Jurkat, Clone E6-1 (cell line): ENCODE results near the gene LRP1B.

Source experiments
- DNase-seq: peaks from one replicate; pipeline ENCODE4 v3.0.0-alpha.2; 2011; ENCODE audit warnings: low read depth, low spot score
- H3K4me3 ChIP-seq: 2 replicates; pipeline ENCODE4 v1.5.1; 2011; ENCODE audit warnings: mild to moderate bottlenecking, low read length, control low read depth, moderate library complexity

LRP1B gene

DNA sequence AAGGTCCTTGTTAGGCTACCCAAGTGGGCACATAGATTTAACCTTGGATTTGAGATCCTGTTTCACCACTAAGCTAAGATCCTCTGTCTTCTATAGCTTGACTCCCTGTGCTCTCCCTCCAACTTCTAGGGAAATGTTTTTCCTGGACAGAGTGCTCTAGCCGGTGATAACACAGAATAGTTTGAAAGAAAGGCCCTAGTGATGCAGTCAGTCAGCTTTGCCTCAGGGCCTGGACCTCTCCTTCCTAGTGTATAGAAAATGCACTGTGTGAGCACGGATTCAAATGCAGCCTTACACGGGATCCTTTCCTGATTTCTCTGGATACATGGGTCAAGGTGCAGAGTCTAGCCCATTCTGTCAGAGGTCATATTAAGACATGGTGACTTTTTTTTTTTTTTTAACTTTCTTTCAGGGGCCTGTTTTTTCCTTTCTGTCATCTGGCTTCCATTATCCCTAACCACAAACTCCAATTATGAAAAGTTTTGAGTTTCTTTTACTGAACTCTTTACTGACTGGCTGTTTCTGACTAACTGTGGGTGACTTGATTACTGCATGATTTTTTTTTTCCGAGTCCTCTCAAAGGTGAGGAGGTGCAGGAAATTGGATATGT is 122.6 kb downstream of the LRP1B start:
- DNase-seq, result no peak
- no peak overlapping the region for H3K4me3 ChIP-seq

DNA sequence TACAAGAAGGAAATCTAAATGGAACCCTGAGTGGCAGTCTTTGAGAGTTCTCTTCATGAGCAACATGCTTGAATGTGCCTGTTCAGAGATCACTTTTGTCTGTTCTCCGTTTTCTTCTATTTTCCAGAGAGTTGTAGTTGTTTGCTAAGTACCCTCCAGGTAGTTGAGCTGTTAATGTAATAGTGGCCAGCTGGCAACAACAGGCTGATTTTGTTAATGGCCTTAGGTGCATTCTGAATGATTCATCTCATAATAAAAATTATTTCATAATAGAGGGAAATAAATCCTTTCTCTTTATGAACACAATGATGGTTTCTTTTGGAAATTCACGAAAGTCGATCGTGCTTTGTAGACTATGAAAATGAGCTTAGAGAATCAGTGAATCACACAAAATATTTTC is 136.8 kb downstream of the LRP1B start:
- no peak for DNase-seq
- H3K4me3 ChIP-seq, result no peak overlapping the region

DNA sequence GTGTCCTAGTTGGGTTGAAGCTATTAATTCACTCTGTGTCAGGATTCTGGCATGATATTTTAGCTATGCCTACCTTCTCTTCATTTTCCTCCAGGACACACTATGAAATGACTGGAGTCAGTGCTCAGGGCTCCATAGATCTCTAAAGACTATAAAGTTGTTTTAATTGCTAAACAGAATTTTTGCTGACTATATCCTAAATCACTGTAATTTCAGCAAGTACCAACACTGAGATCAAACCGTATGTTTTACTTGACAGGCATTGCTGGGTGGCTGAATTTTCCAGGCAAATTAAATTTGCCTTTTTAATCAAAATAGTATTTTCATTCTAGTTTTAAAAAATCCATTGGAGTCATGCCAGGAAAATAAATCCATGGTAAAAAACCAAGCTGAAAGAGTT is 138.1 kb downstream of the LRP1B start:
- no peak for DNase-seq
- no peak overlapping the region for H3K4me3 ChIP-seq

DNA sequence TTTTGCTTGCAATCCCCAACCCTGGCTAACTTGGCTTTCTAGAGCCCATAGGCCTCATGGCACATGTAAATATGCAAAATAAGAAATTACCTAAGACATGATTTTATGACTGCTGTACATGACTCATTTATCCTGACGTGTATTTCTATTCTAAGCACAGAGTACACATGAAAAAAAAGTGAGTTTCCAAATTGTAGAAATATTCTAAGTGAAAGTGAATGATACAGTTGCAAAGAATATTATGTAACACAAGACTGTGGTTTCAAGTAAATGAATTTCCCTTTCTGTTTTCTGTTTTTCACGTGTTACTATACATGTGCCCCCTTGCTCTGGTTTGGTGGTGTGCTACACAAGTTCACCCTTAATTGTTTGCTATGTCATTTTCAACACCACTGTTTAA is 162.4 kb downstream of the LRP1B start:
- no peak overlapping the region for H3K4me3 ChIP-seq
- no peak for DNase-seq

DNA sequence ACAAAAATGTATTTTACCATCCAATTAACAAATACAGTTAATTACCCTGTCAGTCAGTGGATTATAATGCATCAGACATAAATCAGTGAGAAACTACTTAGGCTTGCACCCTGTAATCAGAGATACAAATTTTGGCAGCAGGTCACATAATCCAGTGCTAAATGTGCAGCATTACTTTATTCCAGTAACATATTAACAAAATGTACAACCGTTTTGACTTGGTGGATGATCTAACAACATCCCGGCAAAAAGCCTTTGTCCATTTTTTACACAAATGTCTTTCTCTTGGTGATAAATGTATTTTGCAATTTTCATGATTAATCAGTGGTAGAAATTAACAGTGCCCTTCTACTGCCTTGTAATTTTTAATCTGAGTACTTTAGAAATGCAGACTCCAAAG is 162.8 kb downstream of the LRP1B start:
- no peak for DNase-seq
- no peak overlapping the region for H3K4me3 ChIP-seq

DNA sequence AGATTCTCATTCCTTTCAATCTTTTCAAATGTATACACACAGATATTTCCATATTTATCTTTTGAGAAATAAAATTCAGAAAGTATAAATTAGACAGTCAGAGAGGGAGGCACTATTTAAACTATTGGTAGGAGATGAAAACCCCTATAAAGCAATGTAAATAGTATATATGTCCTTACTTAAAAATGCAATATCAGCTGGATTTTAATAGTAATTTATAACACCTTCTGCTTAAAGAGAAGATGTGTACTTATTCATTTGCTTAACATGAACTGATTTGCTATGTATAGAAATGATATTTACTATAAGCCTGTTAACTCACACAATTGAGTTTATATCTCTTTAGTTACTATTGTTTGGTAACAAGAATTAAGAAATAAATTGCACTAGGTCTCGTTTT is 163.3 kb downstream of the LRP1B start:
- DNase-seq, result no peak
- H3K4me3 ChIP-seq, result no peak overlapping the region

DNA sequence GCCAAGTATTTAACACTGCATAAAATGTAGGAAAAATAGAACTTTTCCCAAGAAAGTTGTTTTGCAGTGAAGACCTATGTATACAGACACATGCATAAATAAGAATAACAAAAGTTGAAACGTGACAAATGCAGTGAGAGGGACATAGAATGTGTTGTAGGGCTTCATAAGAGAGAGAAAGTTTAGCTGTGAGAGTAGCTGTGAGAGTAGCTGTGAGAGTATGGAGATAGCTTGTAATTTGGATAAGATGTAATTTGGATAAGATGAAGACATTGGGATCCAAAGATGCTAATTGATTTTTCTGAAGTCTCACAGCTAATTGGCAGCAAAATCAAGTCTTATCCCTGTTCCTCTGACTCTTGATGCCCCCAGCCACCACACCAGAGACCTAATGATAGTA is 170.9 kb downstream of the LRP1B start:
- no peak overlapping the region for H3K4me3 ChIP-seq
- no peak for DNase-seq

DNA sequence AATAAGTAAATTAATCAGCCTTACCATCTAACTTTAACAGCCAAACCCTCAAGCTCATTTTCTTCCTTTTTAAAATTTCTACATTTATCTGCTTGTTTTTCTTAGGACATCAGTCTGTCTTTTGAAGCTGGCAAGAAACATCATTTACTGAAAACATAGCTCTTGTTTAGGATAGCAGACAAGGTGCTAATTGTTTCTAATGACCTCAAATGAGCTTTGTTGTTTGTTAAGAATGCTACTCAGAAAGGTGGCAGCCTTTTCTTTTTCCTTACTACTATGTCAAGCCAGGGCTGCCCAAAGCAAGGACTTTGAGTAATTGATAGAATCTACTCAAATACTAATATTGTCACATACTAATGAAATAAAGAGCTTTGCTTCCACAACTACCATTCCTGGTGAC is 171.8 kb downstream of the LRP1B start:
- DNase-seq, result no peak
- H3K4me3 ChIP-seq, result no peak overlapping the region

DNA sequence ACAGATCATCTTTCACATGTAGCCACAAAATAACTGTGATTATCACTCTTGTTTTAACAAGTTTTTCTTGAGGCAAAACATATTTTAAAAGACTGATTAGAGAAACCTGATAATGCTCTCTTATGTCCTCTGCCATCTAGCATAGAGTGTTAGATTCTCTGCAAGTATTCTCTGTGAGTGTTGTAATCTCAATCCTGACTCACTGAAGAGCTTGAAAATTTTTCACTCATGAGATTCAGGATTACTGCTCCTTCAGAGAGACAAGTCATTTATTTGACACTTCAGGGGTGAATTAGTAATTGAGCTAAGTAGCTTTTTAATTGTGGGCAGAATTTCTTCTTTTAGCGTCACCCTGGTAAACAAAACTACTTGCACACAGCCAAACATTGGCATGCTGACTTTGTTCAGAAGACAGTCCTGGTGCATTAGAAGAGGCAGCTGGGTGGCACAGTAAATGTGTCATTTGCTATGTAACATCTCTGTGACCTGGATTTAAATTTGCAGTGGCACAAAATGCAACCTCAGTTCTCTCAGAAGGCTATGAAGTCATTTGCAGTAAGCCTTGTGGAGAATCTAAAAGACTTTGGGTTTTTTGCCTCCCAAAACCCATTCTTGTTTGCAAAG is 172.9 kb downstream of the LRP1B start:
- H3K4me3 ChIP-seq, result no peak overlapping the region
- no peak for DNase-seq

DNA sequence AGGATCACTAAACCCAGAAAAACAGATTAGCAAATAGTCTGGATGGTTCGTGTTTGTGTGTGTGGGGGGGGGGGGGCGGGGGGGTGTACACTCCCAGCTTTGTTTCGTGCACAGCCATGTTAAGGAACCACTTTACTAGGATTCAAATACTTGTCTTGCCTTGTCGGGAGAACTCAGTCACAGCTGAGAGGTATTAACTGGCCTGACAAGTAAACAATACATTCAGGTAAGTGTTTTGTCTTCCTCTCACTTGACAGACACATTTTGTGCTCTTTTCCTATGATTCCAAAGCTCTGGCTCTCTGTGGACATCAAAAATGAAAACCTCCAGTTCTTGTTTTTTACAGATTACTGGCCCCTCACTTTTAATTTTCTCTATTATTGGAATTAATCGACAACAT is 173.5 kb downstream of the LRP1B start:
- DNase-seq, result no peak
- H3K4me3 ChIP-seq, result no peak overlapping the region

DNA sequence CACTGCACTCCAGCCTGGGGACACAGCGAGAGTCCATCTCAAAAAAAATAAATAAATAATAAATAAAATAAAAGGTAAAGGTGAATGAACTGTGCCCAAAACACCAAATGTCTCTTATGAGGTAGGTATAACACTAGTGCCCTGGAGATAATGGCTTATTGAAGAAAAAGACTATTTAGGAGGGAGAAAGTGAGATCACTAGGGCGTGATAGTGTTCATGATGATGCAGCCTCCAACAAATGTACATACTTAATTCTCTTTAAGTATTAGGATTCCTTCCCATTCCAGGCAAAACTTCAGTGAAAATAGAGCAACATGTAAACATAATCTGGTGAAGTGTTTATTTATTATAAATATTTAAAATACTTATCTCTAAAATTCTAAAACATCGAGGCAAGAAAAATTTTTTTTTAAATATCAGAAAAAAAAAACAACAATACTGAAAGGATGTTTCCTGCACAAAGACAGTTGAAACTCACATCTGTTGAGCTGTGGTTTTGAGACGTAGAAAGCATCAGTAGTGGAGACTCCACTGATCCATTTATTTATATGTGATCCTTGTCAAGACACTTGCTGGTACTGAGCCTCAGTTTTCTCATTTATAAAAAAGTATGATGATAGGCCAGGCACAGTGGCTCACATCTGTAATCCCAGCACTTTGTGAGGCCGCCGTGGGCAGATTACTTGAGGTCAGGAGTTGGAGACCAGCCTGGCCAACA is 183.3 kb downstream of the LRP1B start:
- no peak overlapping the region for H3K4me3 ChIP-seq
- DNase-seq, result no peak

DNA sequence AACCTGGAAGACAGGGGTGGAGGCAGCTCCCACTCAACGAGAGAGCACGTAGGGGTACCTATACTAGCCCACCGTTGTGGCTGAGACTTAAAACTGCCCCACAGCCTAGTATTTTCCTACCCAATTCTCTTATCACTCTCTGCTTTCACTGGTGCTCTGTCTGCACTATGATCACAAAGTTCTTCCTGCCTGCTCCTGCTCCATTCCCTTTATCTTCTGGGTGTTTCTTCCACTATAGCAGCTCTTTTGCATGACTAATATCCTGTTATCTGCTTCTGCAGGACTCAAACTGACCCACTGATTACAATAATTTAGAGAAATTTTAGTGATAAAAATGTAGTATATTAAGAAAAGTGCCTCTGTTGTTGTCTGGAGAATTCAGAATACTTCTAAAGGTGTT is 184.8 kb downstream of the LRP1B start:
- DNase-seq, result no peak
- no peak overlapping the region for H3K4me3 ChIP-seq

DNA sequence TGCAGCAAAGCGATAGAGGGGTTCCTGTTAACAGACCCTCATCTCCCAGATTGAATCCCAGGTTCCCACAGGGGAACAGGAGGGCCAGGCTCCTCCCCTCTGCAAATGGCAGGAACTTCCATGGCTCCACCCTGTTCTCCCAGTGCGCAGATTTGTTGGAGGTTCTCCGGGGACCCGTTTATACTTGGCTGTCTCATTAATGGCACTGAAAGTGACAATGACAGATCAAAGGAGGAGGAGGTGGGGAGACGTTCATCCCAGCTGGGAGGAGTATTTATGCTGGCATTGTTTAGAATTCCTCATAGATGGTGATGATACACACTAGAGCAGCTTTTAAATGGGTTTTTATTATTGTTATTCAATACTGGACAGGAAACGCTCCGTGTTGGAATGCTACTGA is 186.9 kb downstream of the LRP1B start:
- no peak for DNase-seq
- no peak overlapping the region for H3K4me3 ChIP-seq

DNA sequence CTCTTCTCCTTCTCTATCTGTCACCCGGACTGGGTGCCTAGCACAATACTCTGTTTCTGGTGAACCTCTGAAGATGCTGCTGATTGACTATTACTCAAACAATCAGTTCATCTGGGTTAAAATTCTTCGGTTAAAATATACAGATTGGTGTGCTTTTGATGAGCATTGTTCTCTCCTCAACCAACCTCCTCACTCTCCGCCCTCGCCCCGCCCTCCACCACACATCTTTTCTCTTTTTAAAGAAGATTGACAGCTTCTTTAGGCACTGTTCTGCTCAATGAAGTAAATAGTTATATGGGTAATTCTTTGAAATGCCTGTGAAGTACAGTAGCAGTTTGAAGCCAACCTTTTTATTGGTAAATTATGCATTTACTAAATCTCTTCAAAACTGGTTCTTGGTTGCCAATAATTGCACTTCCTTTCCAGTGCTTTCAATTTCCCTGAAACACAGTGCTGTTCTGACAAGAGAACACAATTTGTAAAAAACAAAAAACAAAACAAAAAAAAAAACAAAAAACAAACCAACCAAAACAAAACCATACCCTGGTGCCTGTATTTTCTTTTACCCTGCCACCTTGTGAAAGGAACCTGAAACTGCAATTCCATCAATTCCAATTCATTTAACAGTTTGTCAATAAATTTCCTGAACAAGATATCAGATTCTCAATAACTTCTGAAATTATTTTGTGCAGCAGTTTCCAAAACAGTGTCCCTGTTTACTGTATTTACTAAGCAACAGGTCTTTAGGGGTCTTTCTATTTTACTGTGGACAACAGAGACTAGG is 188.6 kb downstream of the LRP1B start:
- no peak overlapping the region for H3K4me3 ChIP-seq
- no peak for DNase-seq

DNA sequence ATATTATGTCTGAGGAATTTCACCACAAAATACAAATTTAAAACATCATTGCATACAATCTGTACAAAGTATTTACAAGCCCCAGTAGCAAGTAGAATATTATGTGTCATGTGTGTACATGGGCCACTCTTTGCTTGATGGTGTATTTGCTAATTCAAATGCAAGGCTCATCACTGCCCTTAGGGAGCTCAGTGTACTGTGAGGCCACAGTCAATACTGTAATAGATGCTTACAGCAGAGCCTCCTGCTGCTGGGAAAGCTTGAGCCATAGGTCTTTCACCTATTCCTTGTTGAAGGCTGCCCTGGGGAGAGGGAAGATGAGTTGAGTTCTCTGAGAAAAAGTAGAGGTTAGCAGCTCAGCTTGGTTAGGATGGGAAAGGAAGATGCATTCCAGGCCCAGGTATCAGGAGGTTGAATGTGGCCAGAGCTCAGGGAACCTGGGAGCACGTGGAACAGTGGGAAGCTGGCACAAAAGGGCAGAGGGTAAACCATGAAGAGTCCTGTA is 189.6 kb downstream of the LRP1B start:
- no peak overlapping the region for H3K4me3 ChIP-seq
- DNase-seq, result no peak

DNA sequence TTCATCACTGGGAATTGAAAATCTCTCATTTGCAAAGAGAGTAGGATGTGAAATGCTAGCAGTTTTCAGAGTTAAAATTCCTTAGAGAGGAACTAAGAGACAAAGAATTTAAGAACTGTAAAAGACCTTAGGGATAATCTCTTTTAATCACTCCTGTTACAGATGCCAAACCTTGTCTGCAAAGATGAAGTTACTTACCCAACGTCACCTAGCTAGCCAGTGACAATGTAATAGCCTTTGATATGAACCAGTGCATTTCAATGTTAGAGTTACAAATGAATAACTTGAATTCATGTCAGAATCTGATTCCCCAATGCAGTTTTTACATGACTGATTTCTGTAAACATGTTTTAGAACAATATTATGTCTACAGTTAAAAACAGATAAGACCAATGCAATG is 190.1 kb downstream of the LRP1B start:
- H3K4me3 ChIP-seq, result no peak overlapping the region
- no peak for DNase-seq

DNA sequence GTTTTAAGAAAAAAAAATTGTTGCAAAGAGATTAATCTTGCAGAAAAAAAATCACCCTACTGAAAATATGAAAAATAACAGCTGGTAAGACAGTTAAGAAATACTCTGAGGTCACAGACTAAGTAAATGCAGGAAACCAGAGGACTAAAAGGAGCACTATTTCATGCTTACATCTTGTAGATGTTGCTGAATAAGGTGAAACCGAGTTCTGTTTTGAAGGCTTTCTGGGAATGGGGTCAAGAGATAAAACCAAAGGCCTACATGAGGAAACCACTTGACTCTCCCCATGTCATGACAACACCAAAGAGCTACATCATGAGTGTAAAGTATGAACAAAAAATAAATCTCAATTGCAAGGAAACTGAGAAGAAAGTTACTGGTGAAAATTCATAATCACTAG is 197.6 kb downstream of the LRP1B start:
- DNase-seq, result no peak
- H3K4me3 ChIP-seq, result no peak overlapping the region

DNA sequence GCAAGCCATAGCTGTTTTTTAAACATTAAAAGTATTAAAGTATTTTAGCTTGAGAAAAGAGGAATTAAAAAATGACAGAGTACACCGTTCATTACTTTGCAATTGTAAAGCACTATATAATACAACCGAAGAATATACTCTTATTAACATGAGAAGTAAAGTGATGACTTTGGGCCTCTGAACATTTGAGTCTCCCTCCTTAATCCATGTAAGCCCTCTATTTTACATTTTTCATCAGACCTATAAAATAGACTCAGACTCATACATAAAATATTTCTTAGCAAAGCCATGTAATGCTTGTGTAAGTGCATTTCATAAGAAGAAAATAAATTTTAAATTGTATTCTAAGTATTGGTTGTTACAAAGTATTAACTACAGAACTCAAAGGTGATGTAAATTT is 198.6 kb downstream of the LRP1B start:
- DNase-seq, result no peak
- no peak overlapping the region for H3K4me3 ChIP-seq

DNA sequence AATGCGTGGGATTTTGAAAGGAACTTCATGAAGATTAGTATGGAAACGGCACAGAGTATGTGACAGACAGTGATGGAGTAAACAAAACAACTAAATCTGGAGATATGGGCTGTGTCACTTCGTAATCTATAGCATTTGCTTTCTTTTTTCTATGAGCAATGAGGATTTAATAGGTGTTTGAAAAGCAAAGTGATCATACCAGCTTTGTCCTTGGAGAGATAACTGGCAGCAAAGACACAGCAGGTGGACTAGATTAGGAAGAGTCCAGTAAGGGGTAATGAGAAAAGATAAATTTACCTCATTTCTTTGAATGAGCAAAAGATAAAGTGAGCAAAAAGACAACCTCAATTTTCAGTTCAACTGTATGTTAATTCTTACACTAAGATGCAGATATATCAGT is 199.0 kb downstream of the LRP1B start:
- H3K4me3 ChIP-seq, result no peak overlapping the region
- no peak for DNase-seq

DNA sequence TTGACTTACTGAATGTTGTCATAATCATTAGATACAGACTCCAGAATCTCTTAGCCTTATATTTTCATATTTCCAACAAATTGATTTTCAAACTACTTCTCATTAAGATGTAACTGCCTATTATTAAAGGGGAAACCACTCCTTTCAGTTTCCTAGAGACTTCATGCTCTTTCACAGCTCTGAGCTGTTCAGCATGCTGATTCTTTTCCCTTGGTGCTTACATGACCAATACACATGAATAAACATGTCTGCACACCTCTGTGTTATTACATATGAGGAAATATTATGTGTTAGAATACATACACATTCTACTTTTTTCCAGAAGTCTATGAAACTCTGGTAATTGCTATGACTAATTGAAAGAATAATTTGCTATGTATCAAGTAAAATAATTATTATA is 200.0 kb downstream of the LRP1B start:
- DNase-seq, result no peak
- no peak overlapping the region for H3K4me3 ChIP-seq
